Measurements from ENCODE around the gene CADPS. TPM values are rescaled to one million over a fixed set of nuclear protein-coding genes. Genes with fewer than 3 reads are reported as not detected.

Gene CADPS
- total RNA-seq, 1 donor from 2014 or later, result 265 TPM

- Mint-ChIP-seq H3K36me3 (ENCODE audit: unreplicated experiment) (peaks cover 4% of the 10 kb centered on the region), H3K4me3 (ENCODE audit: unreplicated experiment) (no peak overlapping the region), H3K4me1 (ENCODE audit: low read depth, unreplicated experiment) (no peaks in the 10 kb centered on the region), H3K9me3 (ENCODE audit: unreplicated experiment) (peaks cover 2% of the 10 kb centered on the region), H3K27me3 (ENCODE audit: unreplicated experiment) (no peaks in the 10 kb centered on the region), H3K27ac (ENCODE audit: unreplicated experiment) (no peak overlapping the region)
- DNase-seq, result no peak
- no peak for TF ChIP-seq CTCF (IDR thresholded peaks at IDR 0.05; ENCODE audit: partially characterized antibody, unreplicated experiment)
These were observed 347.7 kb downstream of the CADPS start for GRCh38 chr3:62527474-62527873.

GRCh38 chr3:62525281-62525680 lies 349.9 kb downstream of the CADPS start:
- TF ChIP-seq CTCF (IDR thresholded peaks at IDR 0.05; ENCODE audit: partially characterized antibody, unreplicated experiment), result no peak
- no peak for DNase-seq
- no peaks in the 10 kb centered on the region for H3K4me1 Mint-ChIP-seq (ENCODE audit: low read depth, unreplicated experiment)
- no peak overlapping the region for H3K4me3 Mint-ChIP-seq (ENCODE audit: unreplicated experiment)
- H3K9me3 Mint-ChIP-seq (ENCODE audit: unreplicated experiment), result peaks cover 2% of the 10 kb centered on the region
- no peaks in the 10 kb centered on the region for H3K36me3 Mint-ChIP-seq (ENCODE audit: unreplicated experiment)
- H3K27ac Mint-ChIP-seq (ENCODE audit: unreplicated experiment), result no peak overlapping the region
- H3K27me3 Mint-ChIP-seq (ENCODE audit: unreplicated experiment), result peaks cover 2% of the 10 kb centered on the region

GRCh38 chr3:62523672-62524071 lies 351.5 kb downstream of the CADPS start:
- Mint-ChIP-seq H3K4me1 (ENCODE audit: low read depth, unreplicated experiment) (no peaks in the 10 kb centered on the region), H3K9me3 (ENCODE audit: unreplicated experiment) (peaks cover 2% of the 10 kb centered on the region), H3K27me3 (ENCODE audit: unreplicated experiment) (peaks cover 2% of the 10 kb centered on the region), H3K36me3 (ENCODE audit: unreplicated experiment) (no peaks in the 10 kb centered on the region), H3K27ac (ENCODE audit: unreplicated experiment) (no peak overlapping the region), H3K4me3 (ENCODE audit: unreplicated experiment) (no peak overlapping the region)
- no peak for TF ChIP-seq CTCF (IDR thresholded peaks at IDR 0.05; ENCODE audit: partially characterized antibody, unreplicated experiment)
- no peak for DNase-seq

GRCh38 chr3:62521464-62522105 lies 353.6 kb downstream of the CADPS start:
- Mint-ChIP-seq H3K27ac (ENCODE audit: unreplicated experiment) (no peak overlapping the region), H3K27me3 (ENCODE audit: unreplicated experiment) (peaks cover 2% of the 10 kb centered on the region), H3K4me3 (ENCODE audit: unreplicated experiment) (no peak overlapping the region), H3K36me3 (ENCODE audit: unreplicated experiment) (no peaks in the 10 kb centered on the region), H3K9me3 (ENCODE audit: unreplicated experiment) (peaks cover 2% of the 10 kb centered on the region), H3K4me1 (ENCODE audit: low read depth, unreplicated experiment) (no peaks in the 10 kb centered on the region)
- no peak for TF ChIP-seq CTCF (IDR thresholded peaks at IDR 0.05; ENCODE audit: partially characterized antibody, unreplicated experiment)
- DNase-seq, result no peak

- Mint-ChIP-seq H3K36me3 (ENCODE audit: unreplicated experiment) (no peaks in the 10 kb centered on the region), H3K4me1 (ENCODE audit: low read depth, unreplicated experiment) (peaks cover 20% of the 10 kb centered on the region), H3K9me3 (ENCODE audit: unreplicated experiment) (peaks cover 2% of the 10 kb centered on the region), H3K27ac (ENCODE audit: unreplicated experiment) (peak overlapping the region; percentile 15), H3K4me3 (ENCODE audit: unreplicated experiment) (no peak overlapping the region), H3K27me3 (ENCODE audit: unreplicated experiment) (peaks cover 2% of the 10 kb centered on the region)
- DNase-seq, result no peak
- no peak for TF ChIP-seq CTCF (IDR thresholded peaks at IDR 0.05; ENCODE audit: partially characterized antibody, unreplicated experiment)
These were observed 371.7 kb downstream of the CADPS start for GRCh38 chr3:62503516-62503915.

Data from glutamatergic neuron (in vitro differentiated cells).